Measurements from ENCODE around the gene PLEKHM1.
"Not testable (repeated sequence)": the region's sequence is repeated elsewhere in the genome, so short reads cannot be mapped to it uniquely, and the experiment has no call there.

PLEKHM1 gene

GRCh38 chr17:45441526-45442310 is 48.8 kb downstream of the PLEKHM1 start:
- no peak for DNase-seq (ENCODE audit: low read depth)

DNA sequence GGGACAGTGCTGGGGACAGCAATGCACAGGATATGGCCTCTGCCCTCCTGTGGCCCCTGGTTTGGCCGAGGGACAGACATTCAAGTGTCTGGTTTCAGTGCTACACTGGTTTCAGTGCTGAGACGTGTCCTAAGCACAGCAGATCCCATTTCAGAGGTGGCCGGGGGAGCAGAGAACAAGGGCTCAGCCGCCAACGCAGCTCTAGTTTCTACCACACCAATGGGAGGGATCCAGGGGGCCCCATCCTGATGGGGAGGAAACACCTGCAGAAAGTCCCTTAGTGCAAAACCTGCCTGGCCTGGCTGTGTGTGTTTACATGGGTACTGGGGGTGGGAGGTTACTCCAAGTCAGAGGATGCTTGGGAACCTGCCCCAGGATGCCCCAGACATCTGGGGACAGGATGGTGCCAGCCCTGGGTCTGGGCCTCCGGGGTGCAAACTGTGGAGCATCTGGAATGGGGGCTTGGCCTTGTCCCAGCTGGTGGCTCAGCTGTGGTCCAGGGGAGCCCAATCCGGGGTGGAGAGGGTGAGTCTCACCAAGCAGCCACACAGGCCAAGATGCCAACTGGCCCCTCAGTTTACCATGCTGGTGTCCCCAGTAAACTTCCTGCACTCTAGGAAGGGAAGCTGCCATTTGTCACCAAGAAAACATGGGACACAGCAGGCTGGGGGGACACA is 49.5 kb downstream of the PLEKHM1 start:
- not testable (repeated sequence) for DNase-seq (ENCODE audit: low read depth)

GRCh38 chr17:45440161-45440778 is 50.3 kb downstream of the PLEKHM1 start:
- DNase-seq (ENCODE audit: low read depth), result peak; percentile 74

- DNase-seq (ENCODE audit: low read depth), result no peak
Measured at GRCh38 chr17:45438931-45439610, 51.5 kb downstream of the PLEKHM1 start.

GRCh38 chr17:45437465-45438283 is 52.8 kb downstream of the PLEKHM1 start:
- DNase-seq (ENCODE audit: low read depth), result no peak

GRCh38 chr17:45436625-45437464 is 53.7 kb downstream of the PLEKHM1 start:
- DNase-seq (ENCODE audit: low read depth), result no peak

DNA sequence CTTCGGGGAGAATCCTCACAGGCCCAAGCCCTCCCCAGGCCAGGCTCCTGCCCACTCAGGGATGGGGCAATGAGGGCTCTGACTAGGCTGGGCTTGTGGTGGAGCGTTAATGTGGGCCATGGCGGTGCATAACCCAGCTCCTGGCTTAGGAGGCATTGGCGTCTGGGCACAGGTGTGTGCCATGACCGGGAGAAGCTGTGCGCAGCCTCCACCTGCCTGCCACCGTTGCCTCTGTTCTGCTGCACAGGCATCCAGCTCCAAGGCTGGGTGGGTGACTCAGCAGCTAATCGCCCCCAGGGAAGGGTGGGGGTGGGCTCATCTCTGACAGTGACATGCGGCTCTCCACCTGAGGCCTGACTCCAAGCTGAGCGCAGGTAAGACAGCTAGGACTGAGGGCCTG is 54.4 kb downstream of the PLEKHM1 start:
- DNase-seq (ENCODE audit: low read depth), result no peak

DNA sequence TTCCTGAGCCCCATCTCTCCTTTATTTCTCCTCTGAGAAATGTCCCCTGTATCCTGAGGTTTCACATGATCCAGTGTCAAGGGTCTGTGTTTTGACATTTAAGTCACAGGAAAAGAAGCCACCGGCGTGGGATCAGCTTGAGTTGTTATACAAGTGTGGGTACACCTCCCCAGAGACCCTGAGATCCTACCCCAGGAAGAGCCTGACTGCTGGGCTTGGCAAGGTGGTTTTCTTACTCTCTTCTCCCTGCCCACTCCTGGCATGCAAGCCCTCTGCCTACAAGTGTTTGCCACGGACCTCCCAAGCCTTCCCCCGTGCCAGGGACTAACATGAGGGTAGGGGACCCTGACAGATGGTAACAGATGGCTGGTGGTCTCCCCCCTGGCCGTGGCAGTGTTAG is 55.0 kb downstream of the PLEKHM1 start:
- no peak for DNase-seq (ENCODE audit: low read depth)

DNA sequence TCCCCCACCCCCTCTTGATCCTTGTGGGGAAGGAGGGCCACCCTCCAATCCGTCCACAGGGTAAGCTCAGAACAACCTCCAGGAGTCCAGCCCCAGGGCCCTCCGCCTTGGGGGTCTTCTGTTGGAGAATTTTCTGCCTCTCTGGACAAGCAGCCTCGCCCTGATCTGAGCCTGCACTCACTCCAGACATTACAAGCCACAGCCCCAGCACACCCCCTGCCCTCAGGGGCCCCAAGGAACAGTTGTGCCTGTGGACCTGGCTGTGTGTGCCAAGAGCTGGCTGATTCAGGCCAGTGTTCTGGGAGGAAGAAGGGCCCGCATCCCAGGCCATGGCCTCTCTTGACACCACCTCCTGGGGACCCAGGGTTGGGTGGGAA is 57.4 kb downstream of the PLEKHM1 start:
- DNase-seq (ENCODE audit: low read depth), result no peak

DNA sequence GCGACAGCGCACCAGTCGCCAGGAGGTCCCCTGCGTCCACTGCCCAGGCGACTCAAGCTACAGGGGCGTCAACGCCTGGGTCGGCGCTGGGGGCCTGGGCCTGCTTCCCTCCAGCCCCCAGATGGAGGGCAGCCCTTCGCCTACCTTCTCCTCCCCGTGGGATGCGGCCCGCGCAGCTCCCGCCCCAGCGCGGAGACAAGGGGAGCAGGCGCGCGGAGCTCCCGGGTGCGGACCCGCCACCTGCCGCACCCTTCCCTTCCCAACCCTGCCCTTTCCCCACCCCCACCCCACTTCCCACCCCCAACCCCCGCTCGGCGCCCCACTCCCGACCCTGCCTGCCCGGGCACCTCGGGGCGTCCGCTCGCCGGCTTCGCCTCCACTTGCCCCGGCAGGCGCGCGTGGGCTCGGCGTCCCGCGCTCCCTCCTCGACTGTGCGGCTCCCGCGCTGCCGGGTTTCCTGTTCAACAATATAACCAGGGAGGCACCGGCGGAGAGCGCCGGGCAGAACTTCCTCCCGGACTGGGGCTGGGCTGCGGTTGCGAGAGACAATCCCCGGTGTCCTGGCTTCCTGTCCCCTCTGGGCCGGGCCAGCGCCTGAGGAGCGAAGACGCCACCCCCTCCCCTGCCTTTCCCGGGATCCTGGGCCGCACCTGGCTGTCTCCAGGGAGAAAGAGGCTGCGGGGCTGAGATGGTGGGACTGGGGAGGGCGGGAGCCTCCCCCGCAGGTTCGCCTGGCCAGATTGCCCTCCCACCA is 57.9 kb downstream of the PLEKHM1 start, which contains the start of gene ARHGAP27:
Gene ARHGAP27 (minus strand): TSS at position 466 of the 754 bp plus-strand sequence. CDS start 2,591 bp downstream, outside the sequence.
- no peak for DNase-seq (ENCODE audit: low read depth)

DNA sequence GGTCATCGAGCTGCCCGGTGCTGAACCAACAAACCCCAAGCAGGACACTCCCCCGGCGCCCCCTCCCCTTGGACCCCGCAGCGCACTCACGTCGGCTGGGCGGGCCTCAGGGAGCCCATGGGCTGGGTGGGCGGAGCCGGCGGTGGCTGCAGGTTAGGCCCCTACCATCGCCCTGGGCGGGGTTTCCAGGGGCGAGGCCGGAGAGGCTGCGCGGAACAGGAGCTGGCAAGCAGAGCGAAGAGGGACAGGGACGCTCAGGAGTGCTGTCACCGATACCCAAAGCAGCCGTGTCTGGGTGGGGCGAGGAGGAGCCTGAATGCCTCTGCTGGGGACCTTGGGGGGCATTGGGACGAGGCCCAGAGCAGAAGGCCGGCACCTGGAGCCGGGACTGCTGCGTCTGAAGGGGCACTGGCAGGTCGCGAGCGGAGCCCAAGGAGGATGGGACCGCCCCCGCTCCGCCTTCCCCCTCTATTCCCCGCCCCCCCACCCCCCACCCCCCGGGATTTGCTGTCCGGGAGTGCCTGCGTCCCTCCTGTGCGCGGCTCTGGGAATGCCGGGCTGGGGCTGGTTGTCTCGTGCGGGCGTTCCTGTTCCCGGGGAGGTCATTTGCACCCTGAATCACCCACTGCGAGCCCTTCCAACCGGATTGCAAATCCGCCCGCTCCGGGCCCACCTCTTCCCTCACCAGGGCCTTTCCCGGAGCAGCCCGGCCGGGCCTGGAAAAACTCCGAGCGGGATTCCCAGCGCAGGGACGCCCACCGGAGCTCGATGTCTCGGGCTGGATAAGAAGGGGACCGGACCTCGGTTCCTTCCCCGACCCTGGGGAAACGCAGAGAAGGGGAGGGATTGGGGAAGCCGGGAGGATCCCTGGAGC is 58.8 kb downstream of the PLEKHM1 start:
- peak; percentile 22 for DNase-seq (ENCODE audit: low read depth)

GRCh38 chr17:45430738-45431530 is 59.6 kb downstream of the PLEKHM1 start:
- DNase-seq (ENCODE audit: low read depth), result no peak

GRCh38 chr17:45430006-45430737 is 60.3 kb downstream of the PLEKHM1 start:
- DNase-seq (ENCODE audit: low read depth), result no peak

DNA sequence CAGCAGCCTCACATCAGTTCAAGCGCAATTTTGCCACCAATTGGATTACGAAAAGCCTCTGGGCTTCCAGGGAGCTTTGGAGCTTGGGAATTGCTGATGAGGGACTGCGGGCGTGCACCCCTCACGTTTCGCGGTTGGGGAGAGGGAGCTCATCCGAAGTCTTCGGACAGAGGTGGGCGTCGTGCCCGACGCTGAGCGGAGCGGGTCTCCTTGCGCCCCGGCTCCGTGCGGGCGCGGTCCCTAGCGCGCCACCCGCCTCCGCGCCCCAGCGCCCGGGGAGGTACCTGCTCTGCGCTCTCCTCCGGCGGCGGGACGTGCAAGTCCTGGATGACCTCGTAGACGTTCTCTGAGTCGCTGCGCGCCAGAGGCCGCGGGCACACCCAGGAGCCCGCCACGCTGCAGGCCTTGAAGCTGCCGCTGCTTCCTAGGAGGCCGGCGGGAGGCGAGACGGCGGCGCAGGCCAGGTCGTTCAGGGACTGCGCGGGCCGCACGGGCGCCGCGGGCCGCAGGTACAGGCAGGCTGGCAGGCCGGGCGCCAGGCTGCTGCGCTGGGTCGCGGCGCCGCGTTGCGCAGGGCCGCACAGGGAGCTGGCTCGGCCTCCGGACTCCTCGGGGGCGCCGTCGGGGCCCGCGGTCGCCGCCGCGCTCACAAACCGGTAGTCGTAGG is 61.0 kb downstream of the PLEKHM1 start:
- DNase-seq (ENCODE audit: low read depth), result no peak

- DNase-seq (ENCODE audit: low read depth), result no peak
Measured at GRCh38 chr17:45428931-45429338, 61.6 kb downstream of the PLEKHM1 start.

GRCh38 chr17:45428050-45428617 is 62.4 kb downstream of the PLEKHM1 start:
- peak; percentile 33 for DNase-seq (ENCODE audit: low read depth)

Data from amniotic epithelial cell (primary cell).